Activated B cell treated with CpG ODN at 0.5 μM for 24 hours (primary cell): ENCODE data around the gene TMEM174. TPM values are rescaled to one million over a fixed set of nuclear protein-coding genes. Genes with fewer than 3 reads are reported as not detected.

Experiments
- ATAC-seq: fragments of 200-7000 bp; cut with Tn5 transposase; one replicate; pipeline ENCODE4 v1.10.0; 2021; ENCODE audit warnings: low read depth, mild to moderate bottlenecking, moderate library complexity
- CTCF ChIA-PET: fragments of 350-600 bp; sonication (Branson Sonifier 250); formaldehyde crosslinking; loops from one replicate; lab custom pipeline; 2021; ENCODE audit warnings: antibody characterized with exemption; lab: Charles Lee
- POLR2A ChIA-PET: fragments of 350-600 bp; sonication (Branson Sonifier 250); formaldehyde crosslinking; loops from one replicate; lab custom pipeline; 2021; ENCODE audit warnings: antibody characterized with exemption; lab: Charles Lee
- DNase-seq: peaks from one replicate; pipeline ENCODE4 v3.0.0; 2022
- H3K27ac Mint-ChIP-seq: one replicate; pipeline ENCODE4 v1.8.0; 2020; ENCODE audit warnings: mixed read lengths
- H3K27me3 Mint-ChIP-seq: one replicate; pipeline ENCODE4 v1.8.0; 2021; ENCODE audit warnings: mixed read lengths
- H3K36me3 Mint-ChIP-seq: one replicate; pipeline ENCODE4 v1.8.0; 2021; ENCODE audit warnings: low read depth, mixed read lengths
- H3K4me1 Mint-ChIP-seq: one replicate; pipeline ENCODE4 v1.8.0; 2021; ENCODE audit warnings: mixed read lengths
- H3K4me3 Mint-ChIP-seq: one replicate; pipeline ENCODE4 v1.8.0; 2020; ENCODE audit warnings: mild to moderate bottlenecking, mixed read lengths
- H3K9me3 Mint-ChIP-seq: one replicate; pipeline ENCODE4 v1.8.0; 2020; ENCODE audit warnings: mixed read lengths
- CTCF ChIP-seq: fragments of 200-600 bp; IDR thresholded peaks from one replicate; pipeline ENCODE4 v1.8.0; 2022; ENCODE audit warnings: antibody characterized with exemption, mild to moderate bottlenecking
- intact Hi-C: fragments of 100-400 bp; cut with micrococcal nuclease; formaldehyde crosslinking; loops from one replicate; pipeline ENCODE4 v1.15.1; 2024
- total RNA-seq: library from RNA; stranded (reverse); gene quantifications from 2 replicates; pipeline ENCODE4 v1.2.3, GENCODE V29; 2022

TMEM174 gene
- total RNA-seq, 1 donor from 2014 or later: not detected

DNA sequence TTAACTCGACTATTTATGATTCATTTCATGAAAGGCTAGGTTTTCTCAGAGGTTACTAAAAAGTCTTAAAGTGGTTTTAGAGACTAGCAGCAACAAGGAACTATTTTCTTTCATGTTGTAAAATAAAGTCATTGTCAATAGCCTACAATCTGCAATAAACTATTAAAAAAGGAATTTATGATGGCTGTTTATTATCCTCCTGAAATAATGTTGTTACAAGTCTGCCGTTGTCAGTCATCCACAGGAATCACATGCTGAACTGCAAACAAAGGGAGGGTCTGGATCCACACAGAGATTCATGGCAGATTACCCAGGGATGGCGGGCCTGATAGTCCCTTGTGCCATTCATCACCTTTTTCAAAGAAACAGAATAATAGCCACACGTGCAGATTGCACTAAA lies 49.2 kb downstream of the TMEM174 start:
- no peaks in the 10 kb centered on the region for H3K36me3 Mint-ChIP-seq
- H3K4me1 Mint-ChIP-seq: no peaks in the 10 kb centered on the region
- H3K27me3 Mint-ChIP-seq: peaks cover 40% of the 10 kb centered on the region
- CTCF ChIA-PET: no interaction called here
- POLR2A ChIA-PET: no interaction called here
- H3K27ac Mint-ChIP-seq: no peak overlapping the region
- DNase-seq: no peak
- intact Hi-C loops: no loop called here
- no peak for ATAC-seq
- H3K4me3 Mint-ChIP-seq: no peak overlapping the region
- H3K9me3 Mint-ChIP-seq: no peaks in the 10 kb centered on the region
- TF ChIP-seq CTCF: no peak

Other genes with a start within 250 kb of the TMEM174 start
- 3.2 and 5.3 TPM in 2 replicates for gene FCHO2, start 217.2 kb upstream of the TMEM174 start, total RNA-seq
- gene TMEM171, start 52.6 kb upstream of the TMEM174 start, total RNA-seq: not detected in 2 replicates